H9 (cell line): ENCODE measurements around the gene SLC30A9. TPM values are rescaled to one million over a fixed set of nuclear protein-coding genes. Genes with fewer than 3 reads are reported as not detected.

Experiments used
- DNase-seq: peaks from one replicate; pipeline ENCODE4 v3.0.0-alpha.2; 2017
- H2AFZ ChIP-seq: one replicate; pipeline ENCODE4 v1.6.1; 2013; ENCODE audit warnings: mild to moderate bottlenecking, low read length, control low read depth, moderate library complexity
- H2AK5ac ChIP-seq: 2 replicates; pipeline ENCODE4 v1.6.1; 2013; ENCODE audit warnings: low read length, control low read depth, mixed read lengths; ENCODE audit not compliant: insufficient read length
- H2BK120ac ChIP-seq: one replicate; pipeline ENCODE4 v1.6.1; 2013; ENCODE audit warnings: low read depth, mild to moderate bottlenecking, low read length, control low read depth, inconsistent platforms; ENCODE audit not compliant: poor library complexity, severe bottlenecking
- H2BK12ac ChIP-seq: 2 replicates; pipeline ENCODE4 v1.6.1; 2013; ENCODE audit warnings: low read length, control low read depth, mixed read lengths, low read depth; ENCODE audit not compliant: insufficient read length
- H2BK15ac ChIP-seq: 2 replicates; pipeline ENCODE4 v1.6.1; 2013; ENCODE audit warnings: low read depth, low read length, control low read depth
- H2BK20ac ChIP-seq: one replicate; pipeline ENCODE4 v1.6.1; 2013; ENCODE audit warnings: low read depth, mild to moderate bottlenecking, low read length, control low read depth, inconsistent platforms; ENCODE audit not compliant: poor library complexity, severe bottlenecking
- H2BK5ac ChIP-seq: 2 replicates; pipeline ENCODE4 v1.6.1; 2013; ENCODE audit warnings: low read length, control low read depth, mixed read lengths; ENCODE audit not compliant: insufficient read length
- H3K14ac ChIP-seq: 2 replicates; pipeline ENCODE4 v1.6.1; 2013; ENCODE audit warnings: low read length, control low read depth; ENCODE audit not compliant: insufficient read depth
- H3K18ac ChIP-seq: 2 replicates; pipeline ENCODE4 v1.6.1; 2013; ENCODE audit warnings: low read depth, mild to moderate bottlenecking, mixed read lengths, low read length, control low read depth; ENCODE audit not compliant: insufficient read length
- H3K23ac ChIP-seq: 2 replicates; pipeline ENCODE4 v1.6.1; 2013; ENCODE audit warnings: low read length, control low read depth, mixed read lengths, low read depth; ENCODE audit not compliant: insufficient read length
- H3K23me2 ChIP-seq: 2 replicates; pipeline ENCODE4 v1.6.1; 2013; ENCODE audit warnings: low read depth, mild to moderate bottlenecking, mixed read lengths, low read length, control low read depth; ENCODE audit not compliant: insufficient read length, poor library complexity, severe bottlenecking
- H3K27ac ChIP-seq: 2 replicates; pipeline ENCODE4 v1.5.1; 2013; ENCODE audit warnings: low read length, control low read depth, mixed read lengths, low read depth; ENCODE audit not compliant: insufficient read length
- H3K27me3 ChIP-seq: 2 replicates; pipeline ENCODE4 v1.6.1; 2013; ENCODE audit warnings: low read length, control low read depth, inconsistent platforms; ENCODE audit not compliant: insufficient read depth
- H3K4ac ChIP-seq: 2 replicates; pipeline ENCODE4 v1.6.1; 2013; ENCODE audit warnings: low read depth, mild to moderate bottlenecking, control low read depth, inconsistent platforms, low read length, moderate library complexity
- H3K4me1 ChIP-seq: 2 replicates; pipeline ENCODE4 v1.6.1; 2013; ENCODE audit warnings: low read length, control low read depth, inconsistent platforms; ENCODE audit not compliant: insufficient read depth
- H3K4me2 ChIP-seq: 2 replicates; pipeline ENCODE4 v1.6.1; 2013; ENCODE audit warnings: low read length, control low read depth, mixed read lengths; ENCODE audit not compliant: insufficient read length, insufficient read depth
- H3K56ac ChIP-seq: 2 replicates; pipeline ENCODE4 v1.6.1; 2013; ENCODE audit warnings: low read depth, mild to moderate bottlenecking, mixed read lengths, low read length, control low read depth; ENCODE audit not compliant: insufficient read length
- H3K79me1 ChIP-seq: 2 replicates; pipeline ENCODE4 v1.6.1; 2013; ENCODE audit warnings: low read depth, mild to moderate bottlenecking, moderate library complexity, low read length, control low read depth, inconsistent platforms; ENCODE audit not compliant: insufficient read depth, poor library complexity, severe bottlenecking
- H3K79me2 ChIP-seq: 2 replicates; pipeline ENCODE4 v1.6.1; 2013; ENCODE audit warnings: low read length, control low read depth, inconsistent platforms; ENCODE audit not compliant: insufficient read depth
- H3K9ac ChIP-seq: 2 replicates; pipeline ENCODE4 v1.6.1; 2013; ENCODE audit warnings: low read length, control low read depth, mixed read lengths; ENCODE audit not compliant: insufficient read length; ENCODE audit errors: extremely low read depth
- H3K9me3 ChIP-seq: one replicate; pipeline ENCODE4 v1.6.1; 2013; ENCODE audit warnings: low read depth, low read length, inconsistent platforms; ENCODE audit not compliant: control insufficient read depth
- H3T11ph ChIP-seq: one replicate; pipeline ENCODE4 v1.6.1; 2013; ENCODE audit warnings: mild to moderate bottlenecking, low read length, control low read depth, inconsistent platforms
- H4K20me1 ChIP-seq: one replicate; pipeline ENCODE4 v1.6.1; 2013; ENCODE audit not compliant: control insufficient read depth, insufficient read length, insufficient read depth
- H4K5ac ChIP-seq: 2 replicates; pipeline ENCODE4 v1.6.1; 2013; ENCODE audit warnings: low read depth, mild to moderate bottlenecking, mixed read lengths, low read length, control low read depth; ENCODE audit not compliant: insufficient read length
- H4K8ac ChIP-seq: replicated peaks from 2 replicates; pipeline ENCODE4 v1.6.1; 2013; ENCODE audit warnings: low read length, control low read depth, mixed read lengths, low read depth; ENCODE audit not compliant: insufficient read length
- H4K91ac ChIP-seq: 2 replicates; pipeline ENCODE4 v1.6.1; 2013; ENCODE audit warnings: low read depth, mild to moderate bottlenecking, moderate library complexity, mixed read lengths, low read length, control low read depth; ENCODE audit not compliant: insufficient read length
- H3K27ac Mint-ChIP-seq, 3 experiments: 2 replicates in 2 of 3; 3 replicates in 1 of 3; pipeline ENCODE4 v1.8.0; 2020 to 2021; ENCODE audit warnings: mixed read lengths in 3 of 3, mild to moderate bottlenecking in 1 of 3, moderate library complexity in 1 of 3
- H3K27me3 Mint-ChIP-seq: 2 replicates; pipeline ENCODE4 v1.8.0; 2021; ENCODE audit warnings: low read depth, mild to moderate bottlenecking, moderate library complexity, mixed read lengths
- H3K36me3 Mint-ChIP-seq, 3 experiments: 2 replicates in 2 of 3; 3 replicates in 1 of 3; pipeline ENCODE4 v1.8.0; 2020 to 2021; ENCODE audit warnings: low read depth in 3 of 3, mixed read lengths in 3 of 3; ENCODE audit not compliant: insufficient read depth in 1 of 3
- H3K4me1 Mint-ChIP-seq, 2 experiments: 2 replicates each; pipeline ENCODE4 v1.8.0; 2020; ENCODE audit warnings: mixed read lengths in 2 of 2
- H3K4me3 Mint-ChIP-seq, 2 experiments: 2 replicates in 1 of 2; 3 replicates in 1 of 2; pipeline ENCODE4 v1.8.0; 2020 to 2021; ENCODE audit warnings: mild to moderate bottlenecking in 2 of 2, mixed read lengths in 2 of 2, moderate library complexity in 1 of 2
- H3K9me3 Mint-ChIP-seq, 2 experiments: 2 replicates in 1 of 2; 3 replicates in 1 of 2; pipeline ENCODE4 v1.8.0; 2020; ENCODE audit warnings: mild to moderate bottlenecking in 2 of 2, mixed read lengths in 2 of 2, moderate library complexity in 1 of 2
- CTCF ChIP-seq: fragments of 200-600 bp; sonication (generic); conservative IDR thresholded peaks from 3 replicates; pipeline ENCODE4 v1.8.0; 2021; ENCODE audit warnings: antibody characterized with exemption, mild to moderate bottlenecking
- WGBS: extraction: QIAGEN DNeasy Blood & Tissue Kit; methylation state at CpG from one replicate; pipeline ENCODE4 v1.1.7; 2013; ENCODE audit warnings: missing lambda C conversion rate, low lambda C conversion rate, mixed read lengths; ENCODE audit not compliant: insufficient read length; ENCODE audit errors: extremely low coverage; 5-methylcytosine and 5-hydroxymethylcytosine counted together
- total RNA-seq: library from RNA; stranded (reverse); gene quantifications from 2 replicates; pipeline ENCODE4 v1.2.1, GENCODE V29; 2021

Gene SLC30A9
- total RNA-seq, 1 experiment from 2014 or later = 70.8 TPM

- TF ChIP-seq CTCF = no peak
These were observed 25.9 kb upstream of the SLC30A9 start for GRCh38 chr4:41964401-41964800.

More at GRCh38 chr4:41964401-41964800, 25.9 kb upstream of the SLC30A9 start:
- peaks cover 2 to 5% of the 10 kb centered on the region in 2 experiments; a peak in 3 of 4 replicates for H3K4me1 Mint-ChIP-seq
- DNase-seq = no peak
- Histone ChIP-seq H2BK5ac (no peak overlapping the region), H3K23ac (no peak overlapping the region), H2BK120ac (no peak overlapping the region), H2BK12ac (no peak overlapping the region), H3K18ac (no peak overlapping the region), H4K5ac (no peak overlapping the region), H3T11ph (no peak overlapping the region), H2BK15ac (no peak overlapping the region), H3K79me1 (no peaks in the 10 kb centered on the region), H3K23me2 (no peaks in the 10 kb centered on the region), H4K8ac (no peak overlapping the region), H4K91ac (no peak overlapping the region), H3K14ac (no peak overlapping the region), H3K79me2 (no peaks in the 10 kb centered on the region), H3K4me2 (no peak overlapping the region), H2AK5ac (no peak overlapping the region), H3K27me3 (no peaks in the 10 kb centered on the region), H3K9me3 (no peaks in the 10 kb centered on the region), H3K27ac (no peak overlapping the region), H2AFZ (no peak overlapping the region), H3K9ac (no peak overlapping the region), H2BK20ac (no peak overlapping the region), H3K56ac (no peak overlapping the region), H3K4ac (no peak overlapping the region), H4K20me1 (no peaks in the 10 kb centered on the region), H3K4me1 (no peaks in the 10 kb centered on the region)
- H3K27ac Mint-ChIP-seq = no peak overlapping the region
- no peaks in the 10 kb centered on the region for H3K27me3 Mint-ChIP-seq
- WGBS = no CpG with 5 or more reads among the region's 1 CpG
- no peak overlapping the region for H3K4me3 Mint-ChIP-seq
- peaks cover 16 to 18% of the 10 kb centered on the region in 2 experiments for H3K9me3 Mint-ChIP-seq
- H3K36me3 Mint-ChIP-seq = peaks cover 10 to 18% (median 12%) of the 10 kb centered on the region in 3 experiments
